ENCODE results near the gene MALT1.
"Not testable (repeated sequence)": the region's sequence is repeated elsewhere in the genome, so short reads cannot be mapped to it uniquely, and the experiment has no call there.

The MALT1 gene

GRCh38 chr18:58738322-58738721 is 67.1 kb downstream of the MALT1 start:
- no peak for ATAC-seq

GRCh38 chr18:58745914-58746313 is 74.6 kb downstream of the MALT1 start:
- no peak for ATAC-seq

GRCh38 chr18:58748899-58749595 is 77.8 kb downstream of the MALT1 start:
- ATAC-seq: no peak

- ATAC-seq: no peak
These were observed 82.7 kb downstream of the MALT1 start for GRCh38 chr18:58753976-58754375.

DNA sequence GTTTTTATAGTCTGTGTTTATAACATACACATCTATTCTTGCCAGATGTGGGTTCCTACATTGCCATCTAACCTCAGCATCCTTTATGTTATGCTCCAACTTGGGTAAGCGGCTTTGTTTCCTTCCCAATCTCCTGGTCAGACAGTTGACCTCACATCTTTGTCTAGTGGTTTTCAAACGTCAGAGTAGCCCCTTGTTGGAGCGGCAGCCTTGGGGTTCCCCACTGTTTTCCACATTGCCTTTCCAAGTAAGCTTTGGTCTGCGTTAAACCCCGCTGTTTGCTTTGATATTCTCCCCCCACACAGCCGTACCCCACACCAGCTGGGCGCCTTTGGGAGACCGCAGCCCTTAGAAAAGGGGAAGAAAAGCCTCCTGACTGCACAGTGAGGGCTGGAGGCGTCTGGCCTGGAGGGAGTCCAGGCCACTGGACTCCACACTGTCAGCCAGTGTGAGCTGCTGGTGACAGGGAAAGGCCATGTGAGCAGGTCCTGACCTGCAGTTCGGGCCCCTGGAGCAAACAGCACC is 83.3 kb downstream of the MALT1 start:
- ATAC-seq: no peak

- peak in 1 of 2 donors; percentile 25 for ATAC-seq
These were observed 84.2 kb downstream of the MALT1 start for GRCh38 chr18:58755304-58756010.

DNA sequence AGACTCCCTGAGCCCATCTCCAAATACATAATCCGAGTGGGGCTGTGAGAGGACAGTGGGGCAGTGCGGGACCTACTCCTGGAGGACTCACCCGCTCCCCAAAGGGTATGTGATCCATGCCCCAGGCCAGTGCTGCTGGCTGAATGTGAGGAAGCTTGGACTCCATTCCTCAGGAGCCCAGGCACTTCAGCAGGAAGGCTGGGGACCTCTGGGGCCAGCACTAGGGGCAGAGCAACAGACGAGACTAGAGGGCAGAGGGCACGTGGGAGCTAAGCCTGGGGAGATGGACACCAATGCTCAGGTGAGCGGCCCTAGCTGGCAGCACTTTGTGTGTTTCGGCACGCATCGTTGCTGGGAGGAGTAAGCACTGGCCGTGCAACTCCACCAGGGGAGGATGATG is 84.9 kb downstream of the MALT1 start:
- ATAC-seq: no peak

DNA sequence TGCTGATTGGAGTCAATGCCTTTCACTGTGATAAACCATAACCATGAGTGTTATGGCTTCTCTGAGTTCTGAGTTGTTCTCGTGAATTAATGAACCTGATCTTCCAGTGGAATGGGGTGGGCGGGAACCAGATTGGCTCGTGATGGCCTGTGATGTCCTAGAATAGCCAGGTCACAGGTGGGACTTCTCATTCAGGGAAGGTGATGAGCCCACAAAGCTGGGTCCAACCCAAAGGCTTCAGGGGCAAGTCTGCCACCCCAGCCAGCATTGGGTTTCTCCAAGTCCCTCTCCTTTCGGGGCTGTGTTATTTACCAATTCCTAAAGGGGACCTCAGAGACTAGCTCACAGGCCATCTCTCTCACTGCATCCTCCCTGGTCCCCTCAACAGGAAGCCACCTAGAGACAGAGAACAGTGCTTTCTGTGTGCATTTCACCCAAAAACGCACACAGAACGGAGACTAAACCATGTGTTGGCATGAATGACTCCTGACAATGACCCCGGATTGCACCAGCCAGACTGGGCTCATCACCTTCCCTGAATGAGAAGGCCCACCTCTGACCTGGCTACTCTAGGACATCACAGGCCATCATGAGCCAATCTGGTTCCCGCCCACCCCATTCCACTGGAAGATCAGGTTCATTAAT is 85.5 kb downstream of the MALT1 start:
- no peak for ATAC-seq

DNA sequence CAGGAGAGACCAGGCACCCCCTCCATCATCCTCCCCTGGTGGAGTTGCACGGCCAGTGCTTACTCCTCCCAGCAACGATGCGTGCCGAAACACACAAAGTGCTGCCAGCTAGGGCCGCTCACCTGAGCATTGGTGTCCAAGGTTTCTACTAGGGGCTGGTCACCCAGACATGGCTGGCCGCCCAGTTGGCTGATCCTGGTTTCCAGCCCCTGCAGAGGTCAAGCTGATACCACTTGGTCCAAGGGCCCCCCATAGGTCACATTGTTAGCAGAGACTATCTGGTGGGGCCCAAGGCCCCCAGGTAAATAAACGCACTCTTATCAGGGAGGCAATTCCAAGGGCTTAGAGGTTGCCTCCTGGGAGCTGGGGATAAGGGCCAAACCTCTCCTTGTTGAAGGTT is 86.1 kb downstream of the MALT1 start:
- not testable (repeated sequence) for ATAC-seq

GRCh38 chr18:58758046-58758445 is 86.8 kb downstream of the MALT1 start:
- no peak for ATAC-seq

DNA sequence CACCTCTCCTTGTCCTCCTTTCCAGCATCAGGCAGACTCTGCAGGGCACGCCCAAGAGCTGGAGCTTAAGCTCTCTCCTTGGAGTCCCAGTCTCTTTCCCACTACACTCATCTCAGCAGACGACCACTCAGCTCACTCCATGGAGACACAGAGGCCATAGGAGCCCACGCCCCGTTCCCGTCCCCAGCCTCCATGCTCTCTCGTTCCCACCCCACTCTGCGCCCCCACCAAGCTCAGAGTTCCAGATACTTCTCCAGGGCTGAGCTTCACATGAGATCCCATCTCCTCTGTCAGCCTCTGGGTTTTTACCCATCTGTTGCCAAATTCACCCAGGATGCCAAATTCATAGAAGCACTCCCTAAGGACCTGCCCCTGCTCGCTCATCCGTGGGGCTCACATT is 87.3 kb downstream of the MALT1 start:
- ATAC-seq: no peak

- no peak for ATAC-seq
These were observed 90.1 kb downstream of the MALT1 start for GRCh38 chr18:58761241-58761969.

GRCh38 chr18:58761970-58762780 is 90.9 kb downstream of the MALT1 start:
- ATAC-seq: no peak

DNA sequence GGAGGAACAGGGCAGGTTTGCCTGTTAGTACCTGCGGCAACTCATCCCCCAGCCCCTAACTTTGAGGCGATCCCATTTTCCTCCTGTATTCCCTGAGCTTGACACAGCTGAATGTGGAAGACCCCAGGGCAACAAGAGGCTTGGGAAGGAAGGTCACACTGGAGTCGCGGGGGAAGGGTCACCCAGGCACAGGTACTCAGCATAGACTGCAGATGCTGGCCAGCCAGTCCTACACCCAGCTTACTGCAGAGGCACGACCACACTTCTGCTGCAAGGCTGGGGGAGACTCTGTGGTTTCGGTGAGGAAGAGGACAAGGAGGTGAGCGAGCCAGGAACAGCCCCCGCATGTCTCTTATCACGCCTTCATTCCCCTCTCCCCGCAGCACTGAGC is 91.5 kb downstream of the MALT1 start:
- no peak for ATAC-seq

- ATAC-seq: no peak
These were observed 94.9 kb downstream of the MALT1 start for GRCh38 chr18:58766164-58766563.

DNA sequence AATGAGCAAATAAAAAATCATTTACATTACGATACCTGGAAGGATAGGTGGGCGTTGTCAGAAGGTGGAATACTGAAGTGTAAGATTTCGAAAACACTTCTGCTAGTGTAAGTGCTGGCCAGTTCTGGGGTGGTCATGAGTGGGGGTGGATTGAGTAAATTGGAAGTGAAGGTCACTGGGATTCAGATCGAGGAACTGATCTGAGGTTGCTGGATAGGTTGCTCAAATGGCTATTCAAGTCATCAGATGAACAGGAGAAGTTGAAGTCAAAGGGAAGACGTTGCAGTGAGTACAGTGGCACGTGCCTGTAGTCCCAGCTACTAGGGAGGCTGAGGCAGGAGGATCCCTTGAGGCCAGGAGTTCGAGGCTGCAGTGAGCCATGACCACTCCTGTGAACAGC is 95.7 kb downstream of the MALT1 start:
- ATAC-seq: no peak

DNA sequence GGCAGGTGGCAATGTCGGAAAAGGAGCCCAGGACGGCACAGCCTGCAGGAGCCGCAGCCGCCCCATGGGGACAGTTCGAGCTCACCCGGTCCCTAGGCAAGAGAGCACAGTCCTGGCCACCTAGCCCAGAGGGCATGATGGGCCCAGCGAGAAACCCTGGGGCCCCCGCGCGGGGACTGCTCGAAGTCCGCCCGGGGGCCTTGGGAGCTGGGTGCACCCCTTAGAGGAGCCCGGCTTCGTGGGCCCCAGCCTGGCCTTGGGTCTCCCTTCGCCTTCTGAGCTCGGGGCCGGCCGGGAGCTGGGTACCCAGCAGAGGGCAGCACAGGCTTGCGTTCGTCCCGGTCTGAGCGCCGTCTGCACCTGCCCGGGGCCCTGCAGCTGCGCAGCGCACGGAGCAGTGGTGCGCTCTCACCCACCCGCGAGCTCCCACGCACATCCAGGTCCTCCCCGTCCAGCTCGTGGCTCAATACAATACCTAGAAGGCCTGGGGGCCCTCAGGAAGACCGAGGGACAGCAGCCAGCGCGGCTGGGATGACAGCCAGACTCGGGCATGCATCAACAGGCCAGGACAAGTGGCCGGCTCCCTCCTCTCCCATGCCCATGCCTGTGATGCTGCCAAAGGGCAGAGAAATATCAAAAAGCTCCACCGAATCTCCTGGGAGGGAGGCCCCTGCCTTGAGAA is 97.2 kb downstream of the MALT1 start:
- ATAC-seq: peak; percentile 91 to 93

DNA sequence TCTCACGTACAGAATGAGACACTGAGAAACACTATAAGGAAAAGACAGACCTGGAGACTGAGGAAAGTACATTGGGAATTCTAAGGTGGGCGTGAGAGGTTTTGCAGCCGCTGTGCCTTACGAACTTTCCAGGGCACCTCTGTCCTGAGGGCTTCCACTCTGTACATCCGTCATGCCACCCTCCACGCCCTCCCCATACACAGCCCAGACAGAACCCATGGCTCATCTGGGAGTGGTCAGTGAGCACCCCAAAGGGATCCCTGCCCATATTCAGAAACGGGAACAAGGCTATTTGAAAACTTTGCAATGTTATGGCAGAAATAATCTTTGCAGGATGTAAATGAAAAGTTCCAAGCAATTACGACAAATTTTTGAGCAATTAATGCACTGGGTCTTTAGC is 98.1 kb downstream of the MALT1 start:
- ATAC-seq: no peak

DNA sequence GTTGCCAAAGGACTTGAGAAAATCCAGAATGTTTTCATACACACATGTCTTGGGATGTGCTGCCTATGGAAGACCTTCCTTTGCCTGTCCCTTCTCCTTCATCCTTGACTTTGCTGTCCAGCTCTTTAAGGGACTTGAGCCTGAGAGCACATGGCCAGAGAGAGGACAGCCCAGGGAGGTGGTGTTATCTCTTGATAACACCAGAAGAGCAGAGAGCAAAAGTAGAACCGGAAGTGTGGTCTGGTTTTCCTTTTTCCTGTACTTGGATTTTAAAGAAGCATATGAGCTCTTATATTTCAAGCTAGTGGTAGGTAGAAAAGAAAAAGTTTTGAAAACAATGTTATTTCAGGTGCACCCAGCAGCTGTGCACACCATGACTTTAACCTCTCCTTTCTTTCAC is 99.3 kb downstream of the MALT1 start:
- no peak for ATAC-seq

DNA sequence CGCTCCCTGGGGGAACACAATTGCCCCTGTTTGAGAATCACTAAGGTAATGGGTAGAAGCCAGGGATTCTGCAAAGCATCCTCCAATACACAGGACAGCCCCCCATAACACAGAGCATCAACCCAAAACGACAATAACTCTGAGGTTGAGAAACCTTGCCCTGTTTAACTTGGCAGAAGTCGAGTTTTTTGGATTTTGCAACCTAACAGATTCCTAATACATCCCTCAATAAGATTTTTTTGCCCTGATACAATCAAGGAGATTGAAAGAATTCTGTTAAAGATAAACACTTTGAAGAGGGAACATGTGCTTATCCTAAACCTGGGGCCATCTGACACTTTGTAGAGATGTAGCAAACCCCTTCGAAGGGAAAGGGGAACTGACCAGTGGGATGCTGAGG is 100.9 kb downstream of the MALT1 start:
- ATAC-seq: no peak

GRCh38 chr18:58776084-58776483 is 104.8 kb downstream of the MALT1 start:
- ATAC-seq: no peak

GRCh38 chr18:58776541-58776940 is 105.3 kb downstream of the MALT1 start:
- ATAC-seq: not testable (repeated sequence)

Data from activated CD4-positive, CD25-positive, alpha-beta regulatory T cell treated with anti-CD3 and anti-CD28 coated beads, Interleukin-2, amount 50 U/mL, for 24 hours (primary cell).